ENCODE measurements around the gene ZNF117. TPM values are rescaled to one million over a fixed set of nuclear protein-coding genes. Genes with fewer than 3 reads are reported as not detected.

Gene ZNF117
- total and polyA plus RNA-seq, 10 of the 15 experiments (the other 5 are each of a cell fraction or from before 2014, with no cell fraction given): 1.4 to 15.3 (median 7.6) TPM

Small RNAs within 50 kb of the gene (small RNA-seq; reads per million reads assigned to genes)
- not detected for gene RNU6-1229P

Other genes starting within 250 kb of the ZNF117 start
- 8.4 and 9.8 TPM in 2 replicates for gene ZNF138, start 196.6 kb downstream of the ZNF117 start, total RNA-seq (2014; rRNA removed)
- gene ZNF138, start 196.6 kb downstream of the ZNF117 start, total RNA-seq (2014; rRNA removed; fragmentation: Illumina TruSeq; extraction: Trizol): 13.8 and 14.4 TPM in 2 replicates
- gene ZNF138, start 196.6 kb downstream of the ZNF117 start, total RNA-seq (2021): 5.9 and 7.2 TPM in 2 replicates
- 13.9 and 23.9 TPM in 2 replicates for gene ZNF138, start 196.6 kb downstream of the ZNF117 start, polyA plus RNA-seq (2011; rRNA removed)
- 14.9 and 23.0 TPM in 2 replicates for gene ZNF138, start 196.6 kb downstream of the ZNF117 start, polyA plus RNA-seq (2014; fragmentation: Illumina TruSeq; extraction: Trizol)
- 10 to 100 TPM in 1 of 2 experiments, 1 to 10 TPM in 1; 8.6 to 11.0 TPM for gene ZNF138, start 196.6 kb downstream of the ZNF117 start, polyA plus RNA-seq (2014; fragmentation: Nextera tagmentation; extraction: Ambion mirVana)
- 7.4 and 9.3 TPM in 2 replicates for gene ZNF138, start 196.6 kb downstream of the ZNF117 start, polyA plus RNA-seq (2014; rRNA removed)
- gene ZNF138, start 196.6 kb downstream of the ZNF117 start, polyA plus RNA-seq (2016; fragmentation: Nextera tagmentation; extraction: Ambion mirVana): 10 to 100 TPM; 13.8 to 14.9 TPM
- 7.2 and 10.8 TPM in 2 replicates for gene ZNF273, start 87.8 kb downstream of the ZNF117 start, total RNA-seq (2014; rRNA removed)
- gene ZNF273, start 87.8 kb downstream of the ZNF117 start, total RNA-seq (2014; rRNA removed; fragmentation: Illumina TruSeq; extraction: Trizol): 10.6 and 12.3 TPM in 2 replicates
- gene ZNF273, start 87.8 kb downstream of the ZNF117 start, total RNA-seq (2021): 4.9 and 5.5 TPM in 2 replicates
- 11.2 and 17.9 TPM in 2 replicates for gene ZNF273, start 87.8 kb downstream of the ZNF117 start, polyA plus RNA-seq (2011; rRNA removed)
- 8.2 and 8.5 TPM in 2 replicates for gene ZNF273, start 87.8 kb downstream of the ZNF117 start, polyA plus RNA-seq (2014; fragmentation: Illumina TruSeq; extraction: Trizol)
- gene ZNF273, start 87.8 kb downstream of the ZNF117 start, polyA plus RNA-seq (2014; fragmentation: Nextera tagmentation; extraction: Ambion mirVana): 10 to 100 TPM in 1 of 2 experiments, 1 to 10 TPM in 1; 5.1 to 10.3 TPM
- 4.3 and 4.8 TPM in 2 replicates for gene ZNF273, start 87.8 kb downstream of the ZNF117 start, polyA plus RNA-seq (2014; rRNA removed)
- gene ZNF273, start 87.8 kb downstream of the ZNF117 start, polyA plus RNA-seq (2016; fragmentation: Nextera tagmentation; extraction: Ambion mirVana): 10 to 100 TPM in 1 of 2 experiments, 1 to 10 TPM in 1; 7.3 to 10.4 TPM
- gene ERV3-1, start 15.7 kb upstream of the ZNF117 start, total RNA-seq (2014; rRNA removed): 18.4 and 20.3 TPM in 2 replicates
- 15.1 and 16.3 TPM in 2 replicates for gene ERV3-1, start 15.7 kb upstream of the ZNF117 start, total RNA-seq (2014; rRNA removed; fragmentation: Illumina TruSeq; extraction: Trizol)
- 12.5 and 14.6 TPM in 2 replicates for gene ERV3-1, start 15.7 kb upstream of the ZNF117 start, total RNA-seq (2021)
- 23.4 and 26.1 TPM in 2 replicates for gene ERV3-1, start 15.7 kb upstream of the ZNF117 start, polyA plus RNA-seq (2011; rRNA removed)
- gene ERV3-1, start 15.7 kb upstream of the ZNF117 start, polyA plus RNA-seq (2014; fragmentation: Illumina TruSeq; extraction: Trizol): 19.2 and 23.7 TPM in 2 replicates
- gene ERV3-1, start 15.7 kb upstream of the ZNF117 start, polyA plus RNA-seq (2014; fragmentation: Nextera tagmentation; extraction: Ambion mirVana): 10 to 100 TPM in 1 of 2 experiments, 1 to 10 TPM in 1; 9.4 to 11.7 TPM
- 14.4 and 16.1 TPM in 2 replicates for gene ERV3-1, start 15.7 kb upstream of the ZNF117 start, polyA plus RNA-seq (2014; rRNA removed)
- 10 to 100 TPM; 15.0 to 17.7 TPM for gene ERV3-1, start 15.7 kb upstream of the ZNF117 start, polyA plus RNA-seq (2016; fragmentation: Nextera tagmentation; extraction: Ambion mirVana)